BE2C (cell line): ENCODE results near the gene COX7C.
"Not testable (repeated sequence)": the region's sequence is repeated elsewhere in the genome, so short reads cannot be mapped to it uniquely, and the experiment has no call there.

Source experiments
- DNase-seq: peaks from one replicate; pipeline ENCODE4 v3.0.0-alpha.2; 2020
- H3K27me3 ChIP-seq: fragments of 250-450 bp; sonication (Bioruptor Pico); 2 replicates; pipeline ENCODE4 v1.5.1; 2020; ENCODE audit warnings: mild to moderate bottlenecking
- H3K36me3 ChIP-seq: fragments of 250-450 bp; sonication (Bioruptor Pico); 2 replicates; pipeline ENCODE4 v1.5.1; 2020; ENCODE audit warnings: mild to moderate bottlenecking
- H3K4me1 ChIP-seq: fragments of 250-450 bp; sonication (Bioruptor Pico); 2 replicates; pipeline ENCODE4 v1.5.1; 2020
- H3K4me3 ChIP-seq: 2 replicates; pipeline ENCODE4 v1.5.1; 2011; ENCODE audit warnings: low read depth, low read length
- H3K9me3 ChIP-seq: fragments of 250-450 bp; sonication (Bioruptor Pico); 2 replicates; pipeline ENCODE4 v1.5.1; 2020
- CTCF ChIP-seq: IDR thresholded peaks from 2 replicates; pipeline ENCODE4 v1.5.1; 2012; ENCODE audit warnings: mild to moderate bottlenecking, low read depth, low read length

Gene COX7C

GRCh38 chr5:86649832-86650505, 32.2 kb downstream of the COX7C start:
- peaks cover 2% of the 10 kb centered on the region for H3K27me3 ChIP-seq
- H3K4me1 ChIP-seq = no peaks in the 10 kb centered on the region
- no peaks in the 10 kb centered on the region for H3K9me3 ChIP-seq
- no peaks in the 10 kb centered on the region for H3K36me3 ChIP-seq
- no peak for TF ChIP-seq CTCF
- DNase-seq = no peak
- no peak overlapping the region for H3K4me3 ChIP-seq

GRCh38 chr5:86660771-86661170, 43.0 kb downstream of the COX7C start:
- H3K36me3 ChIP-seq, H3K4me1 ChIP-seq, H3K4me3 ChIP-seq, H3K9me3 ChIP-seq, DNase-seq: not testable (repeated sequence)
- peaks cover 21% of the 10 kb centered on the region for H3K27me3 ChIP-seq

- no peaks in the 10 kb centered on the region for H3K36me3 ChIP-seq
- no peaks in the 10 kb centered on the region for H3K9me3 ChIP-seq
- no peak for TF ChIP-seq CTCF
- no peak for DNase-seq
- H3K27me3 ChIP-seq = peaks cover 17% of the 10 kb centered on the region; the same call in 1 of the 2 replicates
- no peaks in the 10 kb centered on the region for H3K4me1 ChIP-seq
- H3K4me3 ChIP-seq = no peak overlapping the region
These were observed 46.4 kb downstream of the COX7C start for GRCh38 chr5:86664173-86664572.

GRCh38 chr5:86665984-86666760, 48.4 kb downstream of the COX7C start:
- TF ChIP-seq CTCF = no peak
- H3K4me1 ChIP-seq = no peaks in the 10 kb centered on the region
- no peaks in the 10 kb centered on the region for H3K36me3 ChIP-seq
- H3K9me3 ChIP-seq = no peaks in the 10 kb centered on the region
- H3K4me3 ChIP-seq = no peak overlapping the region
- peaks cover 16% of the 10 kb centered on the region; the same call in 1 of the 2 replicates for H3K27me3 ChIP-seq
- no peak for DNase-seq

GRCh38 chr5:86666981-86667380, 49.2 kb downstream of the COX7C start:
- DNase-seq = no peak
- Histone ChIP-seq H3K4me3 (no peak overlapping the region), H3K4me1 (no peaks in the 10 kb centered on the region), H3K27me3 (peaks cover 17% of the 10 kb centered on the region; the same call in 1 of the 2 replicates), H3K9me3 (no peaks in the 10 kb centered on the region), H3K36me3 (no peaks in the 10 kb centered on the region)
- no peak for TF ChIP-seq CTCF
